CD4-positive, alpha-beta T cell treated with Interleukin-17A for 4 hours (primary cell): ENCODE data around the gene DOCK8.
"Not testable (repeated sequence)": the region's sequence is repeated elsewhere in the genome, so short reads cannot be mapped to it uniquely, and the experiment has no call there.

Experiments
- DNase-seq: peaks from one replicate; pipeline ENCODE4 v3.0.0-alpha.2; 2020; ENCODE audit warnings: mixed read lengths

The DOCK8 gene

DNA sequence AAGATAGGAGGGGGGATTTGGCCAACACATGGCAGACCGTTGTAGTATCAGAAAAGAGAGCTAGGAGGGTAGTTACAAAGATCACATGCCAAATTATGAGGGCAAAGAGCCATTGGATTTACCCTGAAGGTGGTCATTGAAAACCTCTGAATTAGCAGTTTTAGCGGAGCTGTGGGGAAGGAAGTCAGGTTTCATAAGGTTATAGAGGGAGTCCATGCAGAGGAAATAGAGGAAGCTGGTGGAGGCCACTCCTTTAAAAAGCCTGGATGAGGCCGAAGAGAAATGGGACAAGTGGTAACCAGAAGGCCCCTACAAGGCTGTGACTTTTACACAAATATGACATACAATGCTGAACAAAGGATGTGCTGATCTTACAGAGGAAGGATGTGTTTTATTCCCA lies 13.2 kb downstream of the DOCK8 start:
- DNase-seq, result no peak

DNA sequence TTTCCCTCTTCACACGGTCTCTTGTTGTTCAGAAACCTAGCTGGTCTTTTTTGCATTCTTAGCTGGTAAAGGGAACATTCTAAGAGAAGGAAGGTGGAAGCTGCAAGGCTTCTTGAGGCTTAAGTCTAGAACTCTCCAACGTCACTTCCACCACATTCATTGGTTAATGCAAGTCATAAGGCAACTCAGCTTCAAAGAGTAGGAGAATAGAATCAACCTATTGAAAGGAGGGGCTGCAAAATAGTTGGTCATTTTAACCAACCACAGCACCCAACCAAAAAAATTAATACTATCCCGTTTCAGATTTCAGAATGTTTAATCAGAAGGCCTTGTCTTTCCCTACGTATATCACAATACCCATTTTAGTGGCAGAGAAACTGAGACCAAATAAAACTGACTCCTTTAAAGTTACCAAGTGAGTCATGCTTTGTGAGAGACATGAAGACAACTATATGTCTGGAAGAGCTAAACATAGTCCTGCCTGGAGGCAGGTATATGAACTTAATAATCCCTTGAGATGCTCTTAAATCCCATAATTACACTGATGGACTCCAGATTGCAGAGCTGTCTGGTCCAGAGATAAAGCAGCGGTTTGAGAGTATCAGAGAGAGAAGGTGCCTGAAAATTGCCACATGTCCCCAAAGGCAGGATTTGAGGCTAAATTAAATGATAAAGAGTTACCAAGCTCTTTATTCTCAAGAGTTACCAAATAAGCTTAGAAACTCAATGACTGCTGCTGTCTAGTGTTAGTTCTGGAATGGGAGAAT lies 14.4 kb downstream of the DOCK8 start:
- DNase-seq, result no peak

DNA sequence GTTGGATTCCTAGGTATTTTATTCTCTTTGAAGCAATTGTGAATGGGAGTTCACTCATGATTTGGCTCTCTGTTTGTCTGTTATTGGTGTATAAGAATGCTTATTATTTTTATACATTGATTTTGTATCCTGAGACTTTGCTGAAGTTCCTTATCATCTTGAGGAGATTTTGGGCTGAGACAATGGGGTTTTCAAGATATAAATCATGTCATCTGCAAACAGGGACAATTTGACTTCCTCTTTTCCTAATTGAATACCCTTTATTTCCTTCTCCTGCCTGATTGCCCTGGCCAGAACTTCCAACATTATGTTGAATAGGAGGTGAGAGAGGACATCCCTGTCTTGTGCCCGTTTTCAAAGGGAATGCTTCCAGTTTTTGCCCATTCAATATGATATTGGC lies 17.0 kb downstream of the DOCK8 start:
- not testable (repeated sequence) for DNase-seq

DNA sequence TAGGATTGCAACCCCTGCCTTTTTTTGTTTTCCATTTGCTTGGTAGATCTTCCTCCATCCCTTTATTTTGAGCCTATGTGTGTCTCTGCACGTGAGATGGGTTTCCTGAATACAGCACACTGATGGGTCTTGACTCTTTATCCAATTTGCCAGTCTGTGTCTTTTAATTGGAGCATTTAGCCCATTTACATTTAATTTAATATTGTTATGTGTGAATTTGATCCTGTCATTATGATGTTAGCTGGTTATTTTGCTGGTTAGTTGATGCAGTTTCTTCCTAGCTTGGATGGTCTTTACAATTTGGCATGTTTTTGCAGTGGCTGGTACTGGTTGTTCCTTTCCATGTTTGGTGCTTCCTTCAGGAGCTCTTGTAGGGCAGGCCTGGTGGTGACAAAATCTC lies 19.0 kb downstream of the DOCK8 start:
- not testable (repeated sequence) for DNase-seq

DNA sequence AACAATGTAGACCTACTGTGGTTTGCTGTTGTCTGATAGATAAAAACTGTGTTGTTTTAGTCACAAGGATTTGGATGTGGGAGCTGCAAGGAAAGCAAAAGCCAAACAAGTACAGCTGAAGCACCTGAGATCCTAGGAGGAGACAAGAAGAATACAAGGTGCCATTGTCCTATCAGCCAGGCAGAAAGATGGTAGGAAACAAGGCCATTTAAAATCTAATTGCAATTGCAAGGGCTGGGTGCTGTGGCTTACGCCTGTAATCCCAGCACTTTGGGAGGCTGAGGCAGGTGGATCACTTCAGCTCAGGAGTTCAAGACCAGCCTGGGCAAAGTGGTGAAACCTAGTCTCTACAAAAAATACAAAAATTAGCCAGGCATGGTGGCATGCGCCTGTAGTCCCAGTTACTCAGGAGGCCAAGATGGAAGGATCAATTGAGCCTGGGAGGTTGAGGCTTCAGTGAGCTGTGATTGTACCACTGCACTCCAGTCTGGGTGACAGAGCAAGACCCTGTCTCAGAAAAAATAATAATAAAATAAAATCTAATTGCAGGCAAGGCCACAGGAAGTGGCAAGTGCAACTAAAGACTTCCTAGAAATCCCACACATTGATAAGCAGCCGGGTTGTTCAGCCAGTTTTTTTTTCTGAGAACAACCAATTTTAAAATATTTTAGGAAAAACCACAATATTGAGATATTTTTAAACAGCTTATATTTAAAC lies 22.6 kb downstream of the DOCK8 start:
- no peak for DNase-seq

DNA sequence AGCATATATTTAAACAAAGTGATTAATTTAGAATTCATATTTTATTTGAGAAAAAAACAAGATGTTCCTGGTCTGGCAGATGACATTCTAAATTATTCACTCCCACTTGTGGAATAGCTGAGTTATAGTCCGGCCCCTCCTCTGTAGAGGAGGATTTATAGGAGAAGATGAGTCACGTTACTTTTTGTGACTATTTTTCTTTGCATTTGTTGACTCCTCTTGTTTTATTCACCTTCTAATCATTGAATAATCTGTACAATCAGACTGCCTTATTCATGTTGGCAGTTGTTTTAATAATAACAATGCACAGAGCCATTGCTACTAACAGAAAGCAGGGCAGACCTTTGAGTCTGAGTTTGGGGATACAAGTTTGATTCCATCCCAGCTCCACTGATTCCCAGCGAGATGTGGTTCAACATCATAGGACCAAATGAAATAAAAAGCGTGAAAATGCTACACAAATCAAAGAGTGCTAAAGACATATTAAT lies 23.2 kb downstream of the DOCK8 start:
- DNase-seq, result no peak

DNA sequence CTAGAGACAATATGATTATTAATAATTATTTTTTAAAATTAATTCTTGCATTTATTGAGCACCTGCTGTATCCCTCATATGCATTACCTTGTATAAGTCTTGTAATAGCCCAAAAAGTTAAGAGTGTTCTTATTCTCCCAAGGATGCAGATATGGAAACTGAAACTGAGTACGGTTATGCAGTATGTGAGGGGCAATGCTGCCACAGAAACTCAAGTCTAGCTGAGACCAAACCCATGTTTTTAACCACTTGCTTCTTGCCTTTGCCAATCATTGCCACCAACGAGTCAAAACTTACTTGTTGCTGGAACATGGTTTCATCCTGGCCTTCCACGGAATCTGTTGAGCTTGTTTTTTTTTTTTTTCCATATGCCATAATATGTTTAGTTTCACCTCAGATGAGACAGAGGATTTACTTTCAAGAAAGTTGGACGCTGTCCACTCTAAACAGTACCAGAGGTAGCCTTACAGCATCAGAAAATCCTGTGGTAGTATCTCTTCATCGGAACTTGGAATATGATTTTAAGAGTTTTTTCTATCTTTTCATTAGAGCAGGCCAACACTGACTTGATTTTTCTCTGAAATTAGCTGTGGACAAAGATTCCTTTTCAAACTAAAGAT lies 27.9 kb downstream of the DOCK8 start:
- DNase-seq, result no peak

DNA sequence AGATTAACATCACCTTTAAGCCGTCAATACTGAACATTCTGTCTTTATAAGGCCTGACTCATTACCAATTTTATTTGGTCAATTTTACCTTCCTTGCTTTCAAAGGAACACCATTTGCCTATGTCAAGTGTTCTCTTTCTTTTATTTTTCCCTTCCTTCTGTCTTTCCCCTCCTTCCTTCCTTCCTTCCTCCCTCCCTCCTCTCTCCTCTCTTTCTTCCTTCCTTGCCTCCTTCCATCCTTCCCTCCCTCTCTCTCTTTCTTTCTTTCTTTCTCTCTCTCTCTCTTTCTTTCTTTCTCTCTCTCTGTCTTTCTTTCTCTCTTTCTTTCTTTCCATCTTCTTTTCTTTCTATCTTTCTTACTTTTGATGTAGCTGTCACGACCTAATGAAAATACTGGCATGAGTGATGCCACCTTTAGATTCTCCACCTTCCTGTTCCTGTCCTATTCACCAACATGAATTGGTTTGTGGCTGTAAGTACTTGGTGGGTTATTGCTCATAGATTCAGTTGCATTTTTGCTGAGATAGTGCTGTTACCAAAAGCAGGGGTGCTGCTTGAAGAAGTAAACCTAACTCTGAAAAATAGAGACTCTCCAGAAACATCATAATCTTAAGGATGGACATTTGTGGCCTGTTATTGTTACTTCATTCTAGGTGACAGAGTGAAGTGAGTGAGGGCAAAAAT lies 33.8 kb downstream of the DOCK8 start:
- no peak for DNase-seq

DNA sequence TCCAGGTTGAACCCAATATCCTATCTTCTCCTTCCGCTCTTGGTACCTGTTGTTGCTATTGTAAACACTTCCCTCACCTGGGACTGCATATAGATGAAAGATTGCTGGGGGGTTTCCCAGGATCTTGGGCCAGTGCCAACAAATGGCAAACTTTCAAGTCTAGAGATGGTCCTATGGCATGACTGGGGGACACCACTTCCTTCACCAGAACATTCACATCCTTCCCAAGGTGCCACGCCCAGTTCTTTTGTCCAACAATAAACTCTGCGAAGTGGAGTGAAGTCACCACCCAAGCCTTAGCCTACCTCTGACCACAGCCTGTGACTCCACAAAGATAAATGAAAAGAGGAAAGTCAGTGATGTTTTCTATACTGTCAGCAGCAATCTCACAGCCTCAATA lies 34.4 kb downstream of the DOCK8 start:
- peak; percentile 23 for DNase-seq

DNA sequence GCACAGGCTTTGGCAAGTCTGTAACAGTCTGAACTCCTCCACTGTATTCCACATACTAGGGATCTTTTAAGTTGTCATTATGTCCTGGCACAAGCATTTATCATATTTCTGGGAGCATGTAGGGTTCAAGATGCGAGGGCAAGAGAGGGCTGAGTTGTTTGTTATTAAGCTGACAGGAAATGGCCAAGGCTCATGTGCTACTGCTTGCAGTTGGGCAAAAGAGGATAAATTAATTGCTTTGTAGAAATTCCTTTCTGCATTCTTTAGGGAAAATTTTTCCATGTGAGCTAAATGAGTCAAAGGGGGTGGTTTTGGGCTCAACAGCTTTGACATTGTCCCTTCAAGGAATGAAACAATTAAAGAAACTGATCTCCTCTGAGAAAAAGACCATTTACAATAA lies 35.4 kb downstream of the DOCK8 start:
- DNase-seq, result no peak

DNA sequence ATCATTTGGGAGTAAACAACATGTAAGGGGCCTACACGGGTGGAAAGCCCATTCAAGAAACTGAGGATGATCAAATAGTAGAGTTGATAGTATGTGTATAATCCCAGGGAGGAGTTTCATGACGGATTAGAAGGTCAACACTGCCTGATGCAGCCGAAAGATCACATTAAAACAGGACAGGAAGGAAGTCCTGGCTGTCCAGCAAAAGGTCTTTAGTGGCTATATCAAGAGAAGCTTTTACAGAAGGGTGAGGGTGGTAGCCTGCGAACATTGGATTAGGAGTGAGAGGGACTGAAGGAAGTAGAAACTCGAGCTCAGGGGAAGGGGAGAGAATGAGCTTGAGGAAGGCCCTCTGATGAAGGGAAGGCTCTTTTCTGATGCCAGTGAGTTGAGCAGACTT lies 36.0 kb downstream of the DOCK8 start:
- no peak for DNase-seq

DNA sequence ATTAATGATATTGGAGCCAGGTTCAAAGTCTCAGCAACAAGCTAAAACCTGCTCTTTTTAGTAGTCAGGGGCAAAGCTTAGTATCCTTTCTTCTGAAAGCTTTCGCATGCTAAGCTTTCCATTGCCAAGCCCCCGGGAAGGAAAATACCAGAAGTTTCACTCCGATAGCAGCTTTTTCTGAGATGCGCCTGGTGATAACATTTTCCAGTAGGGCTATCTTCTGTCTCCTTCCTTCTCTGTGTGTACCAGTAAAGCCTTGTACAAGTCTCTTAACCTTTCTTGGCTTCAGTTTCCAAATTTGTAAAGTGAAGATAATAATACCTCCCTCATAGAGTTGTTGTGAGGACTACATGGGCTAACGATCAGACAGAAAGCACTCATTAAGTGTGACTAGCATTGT lies 36.7 kb downstream of the DOCK8 start:
- DNase-seq, result no peak

DNA sequence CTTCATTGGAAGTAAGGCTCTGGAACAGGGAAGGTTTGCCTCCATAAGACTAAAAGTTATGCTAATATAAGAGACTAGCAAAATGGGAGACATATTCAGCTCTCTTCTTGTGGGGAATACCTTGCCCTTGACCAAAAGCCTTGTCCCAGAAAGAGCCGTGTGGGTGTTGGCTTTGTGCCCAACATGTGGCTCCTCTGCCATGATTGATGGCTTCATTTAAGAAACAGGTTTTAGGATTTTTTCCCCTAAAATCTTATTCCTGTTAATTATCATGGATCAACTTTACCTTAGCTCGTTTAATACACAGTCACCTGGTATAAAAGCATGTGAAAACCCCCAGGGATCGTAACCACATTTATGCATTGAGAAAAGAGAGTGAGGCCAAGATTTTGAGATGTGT lies 38.9 kb downstream of the DOCK8 start:
- DNase-seq, result no peak

DNA sequence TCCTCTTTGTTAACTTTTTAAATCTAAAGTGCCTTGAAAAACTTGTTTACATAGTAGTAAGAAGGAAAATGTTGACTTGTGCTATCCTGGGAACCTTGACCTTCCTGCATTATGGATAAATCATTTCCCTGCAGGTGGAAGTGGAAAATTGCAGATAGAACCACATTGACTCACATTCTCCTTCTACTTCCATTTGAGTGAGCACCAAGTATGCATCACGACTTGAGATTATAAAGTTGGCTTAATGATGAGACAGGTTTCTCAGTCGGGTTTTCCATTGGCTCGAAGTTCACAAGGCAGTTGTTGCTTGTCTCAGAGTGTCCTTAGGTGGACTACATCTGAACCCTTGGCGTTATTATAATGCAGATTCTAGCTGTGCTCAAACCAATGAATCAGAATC lies 39.9 kb downstream of the DOCK8 start:
- no peak for DNase-seq

DNA sequence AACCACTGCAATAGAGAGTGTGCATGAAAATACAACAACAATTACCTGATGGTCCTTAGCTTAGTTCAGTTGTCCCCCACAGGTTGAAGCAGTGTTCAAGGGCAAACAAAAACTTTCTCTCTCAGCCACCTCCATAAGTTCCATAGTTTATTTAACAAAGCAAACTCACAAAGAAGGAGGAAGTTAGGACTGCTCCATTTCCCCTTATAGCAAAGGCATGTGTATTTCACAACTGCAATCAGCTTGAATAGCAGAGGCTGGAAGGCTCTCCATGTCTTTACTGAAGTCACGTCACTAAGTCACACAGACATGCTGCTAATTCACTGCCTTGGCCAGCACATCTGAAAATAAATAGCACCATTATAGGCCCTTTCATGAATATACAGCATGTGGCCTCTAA lies 43.3 kb downstream of the DOCK8 start:
- no peak for DNase-seq

DNA sequence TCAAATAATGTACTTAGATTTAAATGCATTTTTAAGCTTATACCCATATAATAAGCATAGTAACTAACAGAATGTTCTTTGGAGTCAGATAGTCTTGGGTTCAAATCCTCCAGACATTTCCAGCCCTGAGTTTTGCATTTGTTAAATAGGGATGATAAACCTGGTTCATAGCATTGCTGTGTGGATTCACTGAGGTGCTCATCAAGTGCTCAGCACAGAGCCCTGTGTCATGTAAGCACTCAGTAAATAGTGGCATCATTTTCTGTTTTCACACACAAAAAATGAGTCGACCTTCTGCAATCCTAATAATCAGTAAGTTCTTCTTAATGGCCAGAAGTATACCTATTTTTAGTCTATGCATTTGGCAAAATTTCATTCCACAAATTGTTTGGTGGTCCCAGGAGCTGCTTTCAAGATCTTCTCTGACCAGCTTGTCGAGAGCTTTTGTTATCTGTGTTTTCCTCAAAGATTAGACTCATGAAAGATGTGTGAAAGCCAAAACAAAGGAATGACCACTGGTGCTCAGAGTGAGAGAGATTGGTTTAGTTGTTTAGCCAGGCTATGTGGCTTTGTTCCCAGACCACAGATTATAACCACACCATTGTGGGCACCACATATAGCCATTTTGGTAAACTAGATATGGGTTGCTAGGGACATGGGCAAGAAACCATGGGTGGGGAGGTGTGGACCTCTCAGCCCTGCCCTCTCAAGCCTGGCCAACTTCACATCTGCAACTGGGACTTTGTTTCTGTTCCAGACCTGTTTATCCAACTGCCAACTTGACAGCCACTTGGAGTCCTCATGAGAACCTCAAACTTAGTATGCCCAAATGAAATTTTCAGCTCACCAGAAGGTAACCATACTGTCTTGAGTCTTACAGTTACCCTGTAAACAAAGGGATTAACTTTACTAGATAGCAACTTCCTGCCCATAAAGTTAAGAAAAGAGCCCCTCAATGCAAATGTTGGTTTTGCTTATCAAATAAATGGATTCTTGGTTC lies 45.0 kb downstream of the DOCK8 start:
- DNase-seq, result no peak

DNA sequence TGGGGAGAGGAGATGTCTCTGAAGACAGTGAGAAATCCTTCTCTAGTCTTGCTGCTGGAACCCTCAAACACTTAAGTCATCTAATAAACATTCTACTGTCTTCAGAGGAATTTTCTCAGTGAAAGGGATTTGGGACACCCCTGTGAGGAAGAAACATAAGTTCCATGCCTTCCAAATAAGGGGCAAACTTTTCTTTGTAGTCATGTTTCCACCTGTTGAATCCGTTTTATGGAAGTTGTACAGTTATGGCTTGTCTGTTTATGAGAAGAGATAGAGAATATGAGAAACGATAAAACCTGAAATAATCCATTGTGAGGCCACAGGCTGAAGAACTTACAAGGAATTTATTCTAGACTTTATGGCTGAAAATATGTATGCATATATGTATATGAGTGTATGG lies 49.6 kb downstream of the DOCK8 start:
- DNase-seq, result no peak

DNA sequence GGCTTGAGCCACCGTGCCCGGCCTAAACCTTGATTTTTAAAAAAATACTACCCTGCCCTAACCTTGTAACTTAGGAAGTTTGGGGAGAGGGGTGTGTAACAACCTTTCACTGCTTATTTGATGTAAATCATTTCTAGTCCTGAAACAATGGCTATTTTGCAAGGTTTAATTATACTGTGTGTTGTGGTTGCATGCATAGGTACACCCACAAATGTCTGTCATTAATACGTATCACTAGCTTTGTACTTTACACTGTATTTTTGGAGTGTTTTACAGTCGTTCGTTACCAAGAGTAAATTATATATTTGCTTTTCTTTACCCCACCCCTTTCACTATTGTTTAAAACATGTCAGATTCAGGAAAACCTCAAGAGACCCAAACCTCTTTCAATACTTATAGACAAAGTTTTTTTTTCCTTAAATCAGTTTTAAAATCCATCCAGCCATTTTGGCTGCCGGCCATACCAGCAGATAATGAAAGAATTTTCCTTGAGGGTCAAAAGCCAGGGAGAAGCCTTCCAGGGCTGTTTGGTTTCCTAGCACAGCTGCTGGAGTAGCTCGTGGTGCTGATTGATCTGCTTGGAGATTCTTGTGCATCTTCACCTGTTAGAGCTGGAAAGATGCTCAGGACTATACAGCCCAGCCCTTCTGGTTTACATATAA lies 50.7 kb downstream of the DOCK8 start:
- no peak for DNase-seq

DNA sequence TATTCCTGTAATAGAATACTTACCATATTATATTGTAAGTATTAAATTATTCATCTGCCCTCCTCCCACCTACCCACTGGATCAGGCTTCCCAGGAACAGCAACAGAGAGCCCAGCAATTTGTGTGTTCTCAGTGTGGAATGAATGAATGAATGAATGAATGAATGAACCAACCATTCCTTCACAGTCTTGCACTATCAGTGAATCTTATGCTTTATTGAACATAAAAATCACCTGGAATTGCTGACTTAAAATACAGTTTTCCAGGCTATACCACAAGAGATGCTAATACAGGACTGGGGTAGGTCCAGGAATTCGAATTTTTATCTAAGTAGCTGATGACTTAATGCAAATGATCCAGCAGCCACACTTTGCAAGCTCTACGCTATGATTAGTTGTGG lies 51.6 kb downstream of the DOCK8 start:
- no peak for DNase-seq

DNA sequence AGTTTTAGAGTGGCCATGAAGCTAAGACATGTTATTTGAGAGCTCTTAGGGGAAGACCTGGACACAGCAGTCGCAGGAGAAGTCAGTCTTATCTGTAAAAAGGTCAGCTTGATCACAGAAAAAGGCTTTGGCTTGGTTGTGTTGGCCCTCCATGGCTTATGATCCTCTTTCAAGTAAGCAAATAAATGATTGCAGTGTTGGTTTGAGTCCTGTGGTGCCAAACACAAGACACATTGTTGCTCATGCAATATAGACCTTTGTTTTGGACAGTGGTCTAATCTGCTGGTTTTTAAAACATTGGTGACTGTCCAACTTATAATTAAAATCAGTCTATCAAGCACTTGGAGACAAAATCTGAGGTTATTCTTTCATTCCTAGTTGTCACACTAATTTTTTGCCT lies 54.0 kb downstream of the DOCK8 start:
- DNase-seq, result no peak

DNA sequence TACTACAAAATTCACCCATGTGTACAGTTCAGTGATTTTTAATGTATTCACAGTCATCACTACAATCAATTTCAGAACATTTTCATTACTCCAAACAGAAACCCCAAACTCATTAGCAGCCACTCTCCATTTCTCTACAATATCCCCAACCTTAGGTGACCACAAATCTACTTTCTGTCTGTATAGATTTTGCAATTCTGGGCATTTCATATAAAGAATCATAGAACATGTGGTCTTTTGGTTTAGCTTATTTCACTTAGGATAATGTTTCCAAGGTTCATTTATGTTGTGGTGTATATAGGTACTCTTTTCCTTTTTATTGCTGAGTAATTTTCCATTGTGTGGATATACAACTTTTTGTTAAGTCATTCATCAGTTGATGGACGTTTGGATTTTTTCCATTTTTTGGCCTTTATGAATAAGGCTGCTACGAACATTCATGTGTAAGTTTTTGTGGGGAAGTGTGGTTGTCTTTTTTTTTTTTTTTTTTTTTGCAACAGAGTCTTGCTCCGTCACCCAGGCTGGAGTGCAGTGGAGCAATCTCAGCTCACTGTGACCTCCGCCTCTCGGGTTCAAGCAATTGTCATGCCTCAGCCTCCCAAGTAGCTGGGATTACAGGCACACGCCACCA lies 54.5 kb downstream of the DOCK8 start:
- no peak for DNase-seq
